Breast epithelium (tissue), 4 donors: ENCODE data around the gene DCLK1. TPM values are rescaled to one million over a fixed set of nuclear protein-coding genes. Genes with fewer than 3 reads are reported as not detected.
A peak's percentile ranks its signal among the peaks of the same experiment; 100 is the strongest.

ENCODE experiments used
- DNase-seq, 2 donors: peaks; one replicate each; pipeline ENCODE4 v3.0.0-alpha.2; 2019; ENCODE audit warnings: low spot score in 2 of 2
- H3K27ac ChIP-seq, 2 donors: fragments of 200-600 bp; sonication (generic) in 1 of 2; one replicate each; pipeline ENCODE4 v1.5.1; 2016 to 2019; ENCODE audit warnings: mild to moderate bottlenecking in 1 of 2
- H3K27me3 ChIP-seq, 2 donors: fragments of 200-600 bp; sonication (generic) in 1 of 2; one replicate each; pipeline versions ENCODE4 v1.5.1 to v1.6.0; 2017 to 2019; ENCODE audit warnings: control low read depth in 1 of 2, mild to moderate bottlenecking in 1 of 2
- H3K36me3 ChIP-seq: fragments of 200-600 bp; one replicate; pipeline ENCODE4 v1.5.1; 2019
- H3K4me1 ChIP-seq, 2 donors: fragments of 200-600 bp; sonication (generic); one replicate each; pipeline ENCODE4 v1.5.1; 2016 to 2019; ENCODE audit warnings: control low read depth in 1 of 2
- H3K4me3 ChIP-seq, 3 donors: fragments of 200-600 bp; sonication (generic); 1 replicate in 2 of 3; 2 replicates in 1 of 3; pipeline ENCODE4 v1.5.1; 2016 to 2019; ENCODE audit warnings: mild to moderate bottlenecking in 3 of 3, moderate library complexity in 2 of 3
- H3K9me3 ChIP-seq, 2 donors: fragments of 200-600 bp; sonication (generic) in 1 of 2; one replicate each; pipeline ENCODE4 v1.5.1; 2016 to 2019; ENCODE audit warnings: control low read depth in 1 of 2
- POLR2A ChIP-seq: fragments of 450-650 bp; IDR thresholded peaks from one replicate; pipeline ENCODE4 v1.6.1; 2016; ENCODE audit warnings: antibody characterized with exemption, mild to moderate bottlenecking, moderate library complexity
- POLR2AphosphoS5 ChIP-seq, 3 donors: sonication (generic); formaldehyde crosslinking; IDR thresholded peaks; one replicate each; pipeline ENCODE4 v1.6.1; 2017; ENCODE audit warnings: antibody characterized with exemption in 3 of 3
- intact Hi-C: fragments of 100-400 bp; cut with DNase I; formaldehyde crosslinking; loops from one replicate; pipeline ENCODE4 v1.15.1; 2023; ENCODE audit warnings: low total_unique reads
- total RNA-seq, 3 donors: library from RNA; depleted of rRNA; stranded (reverse); fragments of >200 nt; gene quantifications; one replicate each; pipeline ENCODE4 v1.1.0, GENCODE V29; 2016
- TF ChIP-seq, protein P1 (sequence below), 3 donors: fragments of 450-650 bp; IDR thresholded peaks; one replicate each; pipeline ENCODE4 v1.5.1; 2016 to 2017; ENCODE audit warnings: antibody characterized with exemption in 3 of 3, mild to moderate bottlenecking in 3 of 3, moderate library complexity in 3 of 3

Gene DCLK1
- total RNA-seq, 3 donors from 2014 or later = 21.2 to 158 (median 28.2) TPM

DNA sequence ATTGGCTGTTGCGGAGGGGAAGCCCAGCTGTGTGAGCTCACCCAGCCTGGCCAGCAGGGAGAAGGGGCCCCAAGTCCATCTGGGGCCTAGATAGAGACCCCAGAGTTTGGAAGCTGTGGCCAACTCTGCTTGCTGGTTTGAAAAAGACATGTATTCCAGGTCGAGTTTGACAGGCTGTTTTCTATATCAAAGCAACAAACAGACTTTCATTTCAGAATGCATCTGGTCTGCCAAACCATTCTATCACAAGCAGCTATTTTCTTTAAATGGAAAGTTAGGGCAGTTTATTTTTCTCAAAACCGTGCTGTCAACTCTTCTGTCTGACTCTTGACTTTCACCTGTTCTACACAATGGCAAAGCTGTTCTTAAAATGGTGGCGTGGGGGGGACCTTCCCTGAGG, 185.8 kb downstream of the DCLK1 start:
- no peaks in the 10 kb centered on the region for H3K36me3 ChIP-seq
- DNase-seq = no peak
- intact Hi-C loops = loop anchor here (5.0 kb wide), 1 partner anchor 393 kb away; no protein-coding TSS in a partner anchor
- H3K4me1 ChIP-seq = no peaks in the 10 kb centered on the region
- H3K27ac ChIP-seq = no peak overlapping the region
- peaks cover 0 to 6% of the 10 kb centered on the region in 2 donors for H3K9me3 ChIP-seq
- H3K27me3 ChIP-seq = no peaks in the 10 kb centered on the region
- H3K4me3 ChIP-seq = no peak overlapping the region
- TF ChIP-seq POLR2A = no peak
- TF ChIP-seq, protein P1, sequence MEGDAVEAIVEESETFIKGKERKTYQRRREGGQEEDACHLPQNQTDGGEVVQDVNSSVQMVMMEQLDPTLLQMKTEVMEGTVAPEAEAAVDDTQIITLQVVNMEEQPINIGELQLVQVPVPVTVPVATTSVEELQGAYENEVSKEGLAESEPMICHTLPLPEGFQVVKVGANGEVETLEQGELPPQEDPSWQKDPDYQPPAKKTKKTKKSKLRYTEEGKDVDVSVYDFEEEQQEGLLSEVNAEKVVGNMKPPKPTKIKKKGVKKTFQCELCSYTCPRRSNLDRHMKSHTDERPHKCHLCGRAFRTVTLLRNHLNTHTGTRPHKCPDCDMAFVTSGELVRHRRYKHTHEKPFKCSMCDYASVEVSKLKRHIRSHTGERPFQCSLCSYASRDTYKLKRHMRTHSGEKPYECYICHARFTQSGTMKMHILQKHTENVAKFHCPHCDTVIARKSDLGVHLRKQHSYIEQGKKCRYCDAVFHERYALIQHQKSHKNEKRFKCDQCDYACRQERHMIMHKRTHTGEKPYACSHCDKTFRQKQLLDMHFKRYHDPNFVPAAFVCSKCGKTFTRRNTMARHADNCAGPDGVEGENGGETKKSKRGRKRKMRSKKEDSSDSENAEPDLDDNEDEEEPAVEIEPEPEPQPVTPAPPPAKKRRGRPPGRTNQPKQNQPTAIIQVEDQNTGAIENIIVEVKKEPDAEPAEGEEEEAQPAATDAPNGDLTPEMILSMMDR (IDR thresholded peaks at IDR 0.05) = no peak

DNA sequence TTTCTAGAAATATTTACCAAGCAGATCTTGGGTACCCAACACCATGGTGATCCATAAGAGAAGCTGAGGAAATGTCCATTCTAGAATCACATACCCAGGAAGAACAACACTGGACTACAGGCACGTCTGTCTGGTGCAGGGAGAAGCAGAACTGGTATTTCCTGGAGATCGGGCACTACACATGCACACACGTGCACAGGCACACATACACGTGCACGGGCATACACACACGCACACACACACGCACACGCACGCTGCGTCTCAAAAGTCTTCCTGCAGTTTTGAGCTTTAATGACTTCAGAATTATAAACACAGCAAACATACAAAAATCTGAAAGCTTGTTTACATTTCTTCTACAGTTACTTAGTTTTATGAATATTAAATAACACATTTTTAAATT, 189.8 kb downstream of the DCLK1 start:
- H3K4me1 ChIP-seq = no peaks in the 10 kb centered on the region
- DNase-seq = no peak

DNA sequence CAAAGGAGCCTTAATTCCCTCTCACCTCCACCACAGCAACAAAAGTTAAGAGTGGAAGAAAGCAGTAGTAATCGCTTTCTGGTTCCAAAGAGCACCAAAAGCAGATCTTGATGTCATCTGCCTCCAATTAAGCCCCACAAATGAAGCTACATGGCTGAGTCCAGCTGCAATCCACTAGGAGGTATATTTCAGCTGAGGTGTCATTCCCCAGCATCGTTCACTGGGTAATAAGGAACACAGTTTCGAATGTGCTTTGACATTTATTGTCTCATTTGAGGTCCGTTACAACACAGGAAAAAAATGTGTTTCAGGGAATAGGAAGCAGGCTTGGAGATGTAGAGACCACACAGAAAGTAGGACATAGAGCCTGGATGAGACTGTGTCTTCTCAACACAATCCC, 190.4 kb downstream of the DCLK1 start:
- Histone ChIP-seq H3K27ac (peak overlapping the region; percentile 46 to 55), H3K4me3 (no peak overlapping the region), H3K27me3 (no peaks in the 10 kb centered on the region), H3K9me3 (peaks cover 0 to 6% of the 10 kb centered on the region in 2 donors), H3K4me1 (no peaks in the 10 kb centered on the region), H3K36me3 (no peaks in the 10 kb centered on the region)
- intact Hi-C loops = no loop called here
- TF ChIP-seq POLR2AphosphoS5 (IDR thresholded peaks at IDR 0.05) = peak in 1 of 3 donors; percentile 22
- TF ChIP-seq, protein P1 (IDR thresholded peaks at IDR 0.05) = no peak
- DNase-seq = no peak

More for the DNA sequence above, 189.8 kb downstream of the DCLK1 start:
- intact Hi-C loops = no loop called here
- peaks cover 0 to 6% of the 10 kb centered on the region in 2 donors for H3K9me3 ChIP-seq
- TF ChIP-seq, protein P1 (IDR thresholded peaks at IDR 0.05) = no peak
- TF ChIP-seq POLR2AphosphoS5 (IDR thresholded peaks at IDR 0.05) (no peak), POLR2A (no peak)
- H3K36me3 ChIP-seq = no peaks in the 10 kb centered on the region
- no peak overlapping the region for H3K4me3 ChIP-seq
- no peak overlapping the region for H3K27ac ChIP-seq
- H3K27me3 ChIP-seq = no peaks in the 10 kb centered on the region

DNA sequence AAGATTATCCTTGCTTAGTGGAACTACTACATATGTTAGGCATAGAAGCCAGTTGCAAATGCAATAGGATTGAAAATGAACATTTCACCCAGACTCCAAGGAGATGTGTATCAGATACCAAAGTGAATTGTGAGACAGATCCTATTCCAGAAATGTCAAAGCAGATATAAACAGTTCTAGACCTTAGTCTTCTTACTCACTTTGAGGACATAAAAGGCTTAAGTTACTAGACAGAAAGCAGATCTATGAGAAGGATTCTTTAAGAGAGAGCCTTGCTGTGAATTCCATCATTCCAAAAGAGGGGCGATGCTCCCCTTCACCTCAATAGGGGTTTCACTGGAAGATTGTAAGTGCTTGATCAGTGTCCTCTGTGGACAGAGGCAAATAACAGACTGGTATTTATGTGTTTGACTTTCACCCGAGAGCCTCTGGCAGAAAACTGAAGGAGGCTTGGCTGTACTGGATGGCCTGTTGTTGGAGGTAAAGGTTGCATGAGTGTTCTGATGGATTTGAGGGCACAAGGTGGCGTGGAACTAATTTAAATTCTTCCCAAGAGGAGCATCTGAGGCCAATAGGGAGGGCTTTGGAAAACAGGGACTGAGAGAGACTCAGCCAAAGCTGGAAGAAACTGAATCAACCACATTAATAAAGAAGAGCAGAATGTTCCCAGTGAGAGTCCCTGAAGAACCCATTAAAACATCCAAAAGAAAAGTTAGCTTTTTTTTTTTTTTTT, 194.8 kb downstream of the DCLK1 start:
- Histone ChIP-seq H3K4me3 (no peak overlapping the region), H3K36me3 (no peaks in the 10 kb centered on the region), H3K9me3 (no peaks in the 10 kb centered on the region), H3K4me1 (no peaks in the 10 kb centered on the region), H3K27ac (peak overlapping the region in 1 of 2 donors; percentile 34), H3K27me3 (no peaks in the 10 kb centered on the region)
- TF ChIP-seq, protein P1 (IDR thresholded peaks at IDR 0.05) = no peak
- peak in 1 of 3 donors; percentile 73 for TF ChIP-seq POLR2AphosphoS5 (IDR thresholded peaks at IDR 0.05)
- intact Hi-C loops = no loop called here
- DNase-seq = no peak

DNA sequence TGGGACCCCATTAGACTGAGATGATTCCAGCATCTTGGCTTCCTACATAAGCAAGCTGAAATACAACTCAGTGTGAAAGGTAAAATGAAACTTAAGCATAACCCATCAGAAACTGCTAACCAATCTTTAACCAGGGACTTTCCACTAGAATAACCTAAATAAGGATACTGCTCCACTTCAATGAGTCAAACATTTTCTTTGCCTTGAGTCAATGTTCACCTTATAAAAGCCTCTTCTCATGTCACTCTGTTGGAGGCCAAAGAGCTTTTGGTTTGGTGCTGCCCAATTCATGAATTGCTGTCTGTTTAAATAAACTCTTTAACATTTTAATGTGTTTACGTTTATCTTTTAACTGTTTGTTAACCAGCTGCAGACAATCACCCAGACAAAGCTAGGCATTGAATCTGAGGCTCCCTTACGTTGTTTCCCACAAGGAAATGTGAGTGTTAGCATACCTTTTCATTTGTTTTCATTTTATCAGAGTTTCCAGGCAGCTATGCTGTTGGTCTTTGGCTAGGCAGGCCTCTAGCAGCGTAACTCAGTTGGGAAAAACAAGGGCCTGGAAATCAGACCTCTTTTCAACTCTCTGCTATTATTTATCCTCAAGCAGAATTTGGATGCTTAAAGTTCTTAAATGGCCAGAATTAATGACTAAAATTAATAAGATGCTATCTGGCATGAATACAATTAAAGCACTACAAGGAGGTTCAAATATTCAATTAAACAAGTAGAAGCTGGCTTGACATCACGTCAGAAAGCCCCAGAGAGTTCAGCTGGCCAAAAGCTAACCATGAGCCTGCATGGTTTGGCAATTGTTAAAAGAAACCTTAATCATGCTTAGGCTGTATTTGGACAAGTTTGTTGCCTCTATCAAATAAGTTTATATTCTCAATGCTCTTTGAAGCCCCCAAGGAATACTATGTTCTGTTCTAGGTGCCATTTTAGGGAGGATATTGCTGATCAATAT, 200.2 kb downstream of the DCLK1 start:
- H3K27ac ChIP-seq = peak overlapping the region; percentile 25 to 53

More for the DNA sequence above, 200.2 kb downstream of the DCLK1 start:
- no peaks in the 10 kb centered on the region for H3K36me3 ChIP-seq
- H3K4me1 ChIP-seq = no peaks in the 10 kb centered on the region
- no peaks in the 10 kb centered on the region for H3K27me3 ChIP-seq
- no peak for DNase-seq
- intact Hi-C loops = no loop called here
- H3K4me3 ChIP-seq = no peak overlapping the region
- TF ChIP-seq POLR2AphosphoS5 (IDR thresholded peaks at IDR 0.05) (no peak), POLR2A (no peak)
- TF ChIP-seq, protein P1 (IDR thresholded peaks at IDR 0.05) = no peak
- H3K9me3 ChIP-seq = no peaks in the 10 kb centered on the region
